ENCODE data around the gene LRRN2.

GRCh38 chr1:204651843-204652421, 33.6 kb downstream of the LRRN2 start:
- TF ChIP-seq CTCF (IDR thresholded peaks at IDR 0.05) (no peak), POLR2AphosphoS5 (IDR thresholded peaks at IDR 0.05; ENCODE audit: low read depth, low read length) (no peak)
